ENCODE results near the gene ADAMTS13. TPM values are rescaled to one million over a fixed set of nuclear protein-coding genes. Genes with fewer than 3 reads are reported as not detected.

The ADAMTS13 gene
- total and polyA plus RNA-seq, 2 donors (not counting 1 experiment from before 2014, with no cell fraction given): 0.78 to 3.1 TPM

DNA sequence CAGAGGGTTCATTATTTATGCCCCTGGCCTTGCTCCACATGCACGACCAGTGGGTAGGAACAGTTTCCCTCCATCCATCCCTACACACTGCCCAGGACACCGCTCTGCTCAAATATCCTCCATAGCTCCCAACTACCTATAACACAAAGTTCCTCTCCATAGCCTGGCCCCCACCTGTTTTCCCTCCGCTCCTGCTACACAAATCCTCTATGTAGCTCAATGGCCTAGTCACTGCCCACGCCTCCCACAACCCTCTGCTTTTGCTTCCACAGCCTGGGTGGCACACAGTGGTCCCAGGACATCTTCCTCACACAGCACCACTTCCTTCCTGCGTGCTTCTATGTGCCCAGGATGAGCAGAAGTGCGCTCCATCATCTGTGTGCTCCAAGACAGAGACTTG, 24.8 kb upstream of the ADAMTS13 start:
- Histone ChIP-seq H4K20me1 (ENCODE audit: control insufficient read depth, extremely low read depth, insufficient read depth, low read length) (no peaks in the 10 kb centered on the region), H3K4me2 (ENCODE audit: extremely low read depth, insufficient read depth, low read length) (no peak overlapping the region), H3K9me3 (ENCODE audit: control insufficient read depth, insufficient read depth, low read depth, low read length) (no peaks in the 10 kb centered on the region), H3K79me2 (ENCODE audit: control insufficient read depth, insufficient read depth, low read length) (no peaks in the 10 kb centered on the region), H2AFZ (ENCODE audit: low read length) (no peak overlapping the region), H3K27ac (ENCODE audit: insufficient read depth, low read length) (no peak overlapping the region), H3K4me1 (ENCODE audit: control insufficient read depth, extremely low read depth, insufficient read depth, low read length) (no peaks in the 10 kb centered on the region), H3K9ac (ENCODE audit: insufficient read depth, low read length) (no peak overlapping the region), H3K27me3 (ENCODE audit: control insufficient read depth, insufficient read depth, low read length) (peaks cover 3% of the 10 kb centered on the region), H3K36me3 (ENCODE audit: control insufficient read depth, insufficient read depth, low read length) (no peaks in the 10 kb centered on the region), H3K4me3 (replicated peaks in 1 of 4; ENCODE audit: control extremely low read depth in 1 of 4, insufficient read depth in 1 of 4, low read depth in 3 of 4, low read length in 4 of 4) (no peak overlapping the region)
- DNase-seq (ENCODE audit: low read depth in 2 of 2): no peak
- no peak for TF ChIP-seq EZH2 (IDR thresholded peaks at IDR 0.05; ENCODE audit: low read length, missing control alignments)
- TF ChIP-seq, protein P1, sequence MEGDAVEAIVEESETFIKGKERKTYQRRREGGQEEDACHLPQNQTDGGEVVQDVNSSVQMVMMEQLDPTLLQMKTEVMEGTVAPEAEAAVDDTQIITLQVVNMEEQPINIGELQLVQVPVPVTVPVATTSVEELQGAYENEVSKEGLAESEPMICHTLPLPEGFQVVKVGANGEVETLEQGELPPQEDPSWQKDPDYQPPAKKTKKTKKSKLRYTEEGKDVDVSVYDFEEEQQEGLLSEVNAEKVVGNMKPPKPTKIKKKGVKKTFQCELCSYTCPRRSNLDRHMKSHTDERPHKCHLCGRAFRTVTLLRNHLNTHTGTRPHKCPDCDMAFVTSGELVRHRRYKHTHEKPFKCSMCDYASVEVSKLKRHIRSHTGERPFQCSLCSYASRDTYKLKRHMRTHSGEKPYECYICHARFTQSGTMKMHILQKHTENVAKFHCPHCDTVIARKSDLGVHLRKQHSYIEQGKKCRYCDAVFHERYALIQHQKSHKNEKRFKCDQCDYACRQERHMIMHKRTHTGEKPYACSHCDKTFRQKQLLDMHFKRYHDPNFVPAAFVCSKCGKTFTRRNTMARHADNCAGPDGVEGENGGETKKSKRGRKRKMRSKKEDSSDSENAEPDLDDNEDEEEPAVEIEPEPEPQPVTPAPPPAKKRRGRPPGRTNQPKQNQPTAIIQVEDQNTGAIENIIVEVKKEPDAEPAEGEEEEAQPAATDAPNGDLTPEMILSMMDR (conservative IDR thresholded peaks at IDR 0.05 in 1 of 2, IDR thresholded peaks at IDR 0.05 in 1 of 2; ENCODE audit: low read depth in 1 of 2, low read length in 2 of 2): no peak

DNA sequence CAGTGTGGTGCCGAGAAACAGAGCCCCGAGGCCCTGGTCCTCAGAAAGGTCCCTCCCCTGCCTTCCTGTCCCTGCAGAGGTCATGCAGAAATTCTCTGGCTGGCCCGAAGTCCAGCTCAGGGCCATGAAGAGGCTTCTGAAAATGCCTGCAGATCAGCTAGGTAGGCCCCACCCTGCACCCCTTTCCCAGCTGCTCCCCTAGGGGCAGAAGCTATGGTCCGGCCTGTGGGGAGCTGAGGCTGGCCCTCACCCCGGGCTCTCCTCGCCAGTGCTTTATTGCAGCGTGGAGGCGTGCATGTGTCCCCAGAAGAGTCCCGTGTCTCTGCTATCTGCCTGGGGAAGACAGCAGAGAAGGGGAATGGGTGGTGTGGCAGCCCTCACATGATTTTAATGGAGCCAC, 24.3 kb upstream of the ADAMTS13 start:
- Histone ChIP-seq H3K79me2 (ENCODE audit: control insufficient read depth, insufficient read depth, low read length) (no peaks in the 10 kb centered on the region), H3K9me3 (ENCODE audit: control insufficient read depth, insufficient read depth, low read depth, low read length) (no peaks in the 10 kb centered on the region), H3K27me3 (ENCODE audit: control insufficient read depth, insufficient read depth, low read length) (peaks cover 3% of the 10 kb centered on the region), H3K4me3 (replicated peaks in 1 of 4; ENCODE audit: control extremely low read depth in 1 of 4, insufficient read depth in 1 of 4, low read depth in 3 of 4, low read length in 4 of 4) (no peak overlapping the region), H3K36me3 (ENCODE audit: control insufficient read depth, insufficient read depth, low read length) (no peaks in the 10 kb centered on the region), H4K20me1 (ENCODE audit: control insufficient read depth, extremely low read depth, insufficient read depth, low read length) (no peaks in the 10 kb centered on the region), H3K9ac (ENCODE audit: insufficient read depth, low read length) (no peak overlapping the region), H3K27ac (ENCODE audit: insufficient read depth, low read length) (no peak overlapping the region), H2AFZ (ENCODE audit: low read length) (no peak overlapping the region), H3K4me1 (ENCODE audit: control insufficient read depth, extremely low read depth, insufficient read depth, low read length) (no peaks in the 10 kb centered on the region), H3K4me2 (ENCODE audit: extremely low read depth, insufficient read depth, low read length) (no peak overlapping the region)
- no peak for DNase-seq (ENCODE audit: low read depth in 2 of 2)
- TF ChIP-seq, protein P1 (conservative IDR thresholded peaks at IDR 0.05 in 1 of 2, IDR thresholded peaks at IDR 0.05 in 1 of 2; ENCODE audit: low read depth in 1 of 2, low read length in 2 of 2): no peak
- no peak for TF ChIP-seq EZH2 (IDR thresholded peaks at IDR 0.05; ENCODE audit: low read length, missing control alignments)

DNA sequence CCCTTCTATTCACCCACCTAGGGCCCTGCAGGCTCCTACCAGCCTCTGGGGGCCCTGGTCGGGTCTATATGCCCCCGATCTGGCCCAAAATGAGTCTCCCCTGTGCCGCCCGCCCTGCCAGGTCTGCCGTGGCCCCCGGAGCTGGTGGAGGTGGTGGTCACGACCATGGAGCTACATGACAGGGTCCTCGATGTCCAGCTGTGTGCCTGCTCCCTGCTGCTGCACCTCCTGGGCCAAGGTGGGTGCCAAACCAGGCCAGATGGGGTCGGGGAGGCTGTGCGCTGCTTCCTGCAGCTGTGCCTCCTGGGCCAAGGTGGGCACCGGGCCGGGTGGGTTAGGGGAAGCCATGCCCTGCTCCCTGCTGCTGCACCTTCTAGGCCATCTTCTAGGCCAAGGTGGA, 21.9 kb upstream of the ADAMTS13 start:
- H3K27me3 ChIP-seq (ENCODE audit: control insufficient read depth, insufficient read depth, low read length): peaks cover 3% of the 10 kb centered on the region
- DNase-seq (ENCODE audit: low read depth in 2 of 2): no peak
- no peak overlapping the region for H3K27ac ChIP-seq (ENCODE audit: insufficient read depth, low read length)
- no peaks in the 10 kb centered on the region for H4K20me1 ChIP-seq (ENCODE audit: control insufficient read depth, extremely low read depth, insufficient read depth, low read length)
- H3K9ac ChIP-seq (ENCODE audit: insufficient read depth, low read length): no peak overlapping the region
- H3K4me2 ChIP-seq (ENCODE audit: extremely low read depth, insufficient read depth, low read length): no peak overlapping the region
- no peaks in the 10 kb centered on the region for H3K79me2 ChIP-seq (ENCODE audit: control insufficient read depth, insufficient read depth, low read length)
- no peak overlapping the region for H2AFZ ChIP-seq (ENCODE audit: low read length)
- TF ChIP-seq, protein P1 (conservative IDR thresholded peaks at IDR 0.05 in 1 of 2, IDR thresholded peaks at IDR 0.05 in 1 of 2; ENCODE audit: low read depth in 1 of 2, low read length in 2 of 2): no peak
- TF ChIP-seq EZH2 (IDR thresholded peaks at IDR 0.05; ENCODE audit: low read length, missing control alignments): no peak
- peaks cover 3% of the 10 kb centered on the region for H3K36me3 ChIP-seq (ENCODE audit: control insufficient read depth, insufficient read depth, low read length)
- no peaks in the 10 kb centered on the region for H3K9me3 ChIP-seq (ENCODE audit: control insufficient read depth, insufficient read depth, low read depth, low read length)
- no peak overlapping the region for H3K4me3 ChIP-seq (replicated peaks in 1 of 4; ENCODE audit: control extremely low read depth in 1 of 4, insufficient read depth in 1 of 4, low read depth in 3 of 4, low read length in 4 of 4)
- H3K4me1 ChIP-seq (ENCODE audit: control insufficient read depth, extremely low read depth, insufficient read depth, low read length): no peaks in the 10 kb centered on the region
